Middle frontal gyrus (tissue), 1 donor: Measurements from ENCODE around the gene TPPP3.
"Not testable (repeated sequence)": the region's sequence is repeated elsewhere in the genome, so short reads cannot be mapped to it uniquely, and the experiment has no call there.

Experiments
- DNase-seq: peaks from one replicate; pipeline ENCODE4 v3.0.0-alpha.2; 2015; ENCODE audit warnings: low spot score; ENCODE audit errors: extremely low spot score

TPPP3 gene

GRCh38 chr16:67390816-67391423 is 2.4 kb downstream of the TPPP3 start:
- DNase-seq = no peak

- no peak for DNase-seq
These were observed 3.1 kb downstream of the TPPP3 start for GRCh38 chr16:67389911-67390815.

- DNase-seq = no peak
These were observed 4.7 kb downstream of the TPPP3 start for GRCh38 chr16:67388591-67388990.

GRCh38 chr16:67388191-67388590 is 5.1 kb downstream of the TPPP3 start:
- no peak for DNase-seq

- no peak for DNase-seq
These were observed 5.7 kb downstream of the TPPP3 start for GRCh38 chr16:67387479-67388079.

- DNase-seq = no peak
These were observed 6.3 kb downstream of the TPPP3 start for GRCh38 chr16:67386861-67387455.

GRCh38 chr16:67384778-67385510 is 8.4 kb downstream of the TPPP3 start:
- no peak for DNase-seq

- no peak for DNase-seq
These were observed 10.0 kb downstream of the TPPP3 start for GRCh38 chr16:67383284-67383683.

- no peak for DNase-seq
These were observed 14.7 kb downstream of the TPPP3 start for GRCh38 chr16:67378642-67379041.

GRCh38 chr16:67376012-67376411 is 17.3 kb downstream of the TPPP3 start:
- DNase-seq = not testable (repeated sequence)

GRCh38 chr16:67372664-67373063 is 20.6 kb downstream of the TPPP3 start:
- no peak for DNase-seq

GRCh38 chr16:67370661-67371060 is 22.6 kb downstream of the TPPP3 start:
- DNase-seq = no peak

GRCh38 chr16:67364600-67365235 is 28.6 kb downstream of the TPPP3 start:
- DNase-seq = no peak

GRCh38 chr16:67361038-67361437 is 32.3 kb downstream of the TPPP3 start:
- DNase-seq = no peak

GRCh38 chr16:67359540-67360269 is 33.6 kb downstream of the TPPP3 start:
- not testable (repeated sequence) for DNase-seq

- DNase-seq = no peak
These were observed 35.7 kb downstream of the TPPP3 start for GRCh38 chr16:67357561-67357960.

GRCh38 chr16:67356396-67356795 is 36.9 kb downstream of the TPPP3 start:
- no peak for DNase-seq

GRCh38 chr16:67352463-67352862 is 40.8 kb downstream of the TPPP3 start:
- not testable (repeated sequence) for DNase-seq

- DNase-seq = no peak
These were observed 43.0 kb downstream of the TPPP3 start for GRCh38 chr16:67350324-67350723.

GRCh38 chr16:67349172-67349571 is 44.1 kb downstream of the TPPP3 start:
- DNase-seq = no peak
